GM18517 (cell line): Measurements from ENCODE around the gene CLEC2A.
"Not testable (repeated sequence)": the region's sequence is repeated elsewhere in the genome, so short reads cannot be mapped to it uniquely, and the experiment has no call there.

Experiments
- ATAC-seq: cut with Tn5 transposase; IDR thresholded peaks from one replicate; pipeline ENCODE4 v1.9.1; 2021; ENCODE audit warnings: mild to moderate bottlenecking, moderate library complexity; ENCODE audit not compliant: unreplicated experiment

The CLEC2A gene

GRCh38 chr12:9883175-9883574, 49.0 kb downstream of the CLEC2A start:
- ATAC-seq = no peak

GRCh38 chr12:9881988-9882387, 50.2 kb downstream of the CLEC2A start:
- no peak for ATAC-seq

- ATAC-seq = no peak
Measured at GRCh38 chr12:9881246-9881645, 50.9 kb downstream of the CLEC2A start, which contains the start of gene KLRF2. KLRF2 (plus strand) TSS chr12:9881489; CDS start chr12:9881596, 107 bp downstream.

GRCh38 chr12:9880532-9881078, 51.6 kb downstream of the CLEC2A start:
- no peak for ATAC-seq

- not testable (repeated sequence) for ATAC-seq
Measured at GRCh38 chr12:9876120-9876519, 56.0 kb downstream of the CLEC2A start.

- ATAC-seq = no peak
Measured at GRCh38 chr12:9872742-9873141, 59.4 kb downstream of the CLEC2A start.

- ATAC-seq = no peak
Measured at GRCh38 chr12:9872162-9872561, 60.0 kb downstream of the CLEC2A start.

GRCh38 chr12:9870286-9870866, 61.8 kb downstream of the CLEC2A start:
- no peak for ATAC-seq

GRCh38 chr12:9869307-9870161, 62.6 kb downstream of the CLEC2A start, which contains the start of gene CLEC2B:
CLEC2B (minus strand) TSS chr12:9869354.
- ATAC-seq = no peak

- ATAC-seq = no peak
Measured at GRCh38 chr12:9868951-9869306, 63.2 kb downstream of the CLEC2A start.

GRCh38 chr12:9868311-9868801, 63.8 kb downstream of the CLEC2A start:
- ATAC-seq = no peak

GRCh38 chr12:9867531-9867930, 64.6 kb downstream of the CLEC2A start:
- ATAC-seq = no peak

- no peak for ATAC-seq
Measured at GRCh38 chr12:9866860-9867269, 65.3 kb downstream of the CLEC2A start.

- ATAC-seq = no peak
Measured at GRCh38 chr12:9864913-9865675, 67.1 kb downstream of the CLEC2A start.
